Uterus (tissue), 4 donors: ENCODE data around the gene ELK4. TPM values are rescaled to one million over a fixed set of nuclear protein-coding genes. Genes with fewer than 3 reads are reported as not detected.

Source experiments
- DNase-seq, 2 donors: peaks; one replicate each; pipeline ENCODE4 v3.0.0-alpha.2; 2019 to 2020
- H3K27ac ChIP-seq, 2 donors: fragments of 200-600 bp; sonication (generic); 1 replicate in 1 of 2; 2 replicates in 1 of 2; pipeline ENCODE4 v1.5.1; 2016 to 2018
- H3K27me3 ChIP-seq, 2 donors: fragments of 200-600 bp; sonication (generic); one replicate each; pipeline ENCODE4 v1.5.1; 2018 to 2019; ENCODE audit warnings: control low read depth in 1 of 2
- H3K36me3 ChIP-seq, 2 donors: fragments of 200-600 bp; sonication (generic); one replicate each; pipeline ENCODE4 v1.5.1; 2019; ENCODE audit warnings: control low read depth in 1 of 2
- H3K4me1 ChIP-seq, 2 donors: fragments of 200-600 bp; sonication (generic); one replicate each; pipeline ENCODE4 v1.5.1; 2018 to 2019; ENCODE audit warnings: control low read depth in 1 of 2
- H3K4me3 ChIP-seq, 2 donors: fragments of 200-600 bp; sonication (generic); 1 replicate in 1 of 2; 2 replicates in 1 of 2; pipeline ENCODE4 v1.5.1; 2018 to 2019; ENCODE audit warnings: mild to moderate bottlenecking in 1 of 2
- H3K9me3 ChIP-seq, 2 donors: fragments of 200-600 bp; sonication (generic); one replicate each; pipeline ENCODE4 v1.5.1; 2019; ENCODE audit warnings: control low read depth in 1 of 2
- CTCF ChIP-seq, 4 experiments: fragments of 200-600 bp in 2 of 4; fragments of 450-650 bp in 2 of 4; sonication (generic) in 2 of 4; IDR thresholded peaks; one replicate each; pipeline ENCODE4 v1.5.1; 2016 to 2019; ENCODE audit warnings: antibody characterized with exemption in 4 of 4, mild to moderate bottlenecking in 2 of 4, moderate library complexity in 1 of 4
- POLR2A ChIP-seq, 2 donors: fragments of 450-650 bp; IDR thresholded peaks; one replicate each; pipeline ENCODE4 v1.6.1; 2016; ENCODE audit warnings: antibody characterized with exemption in 2 of 2, mild to moderate bottlenecking in 1 of 2, moderate library complexity in 1 of 2
- intact Hi-C: fragments of 100-400 bp; cut with DNase I; formaldehyde crosslinking; loops from one replicate; pipeline ENCODE4 v1.15.1; 2023; ENCODE audit warnings: low total_unique reads
- total RNA-seq, 4 donors: library from RNA; depleted of rRNA in 3 of 4; stranded (reverse); fragments of >200 nt in 3 of 4; gene quantifications; one replicate each; pipeline versions ENCODE4 v1.1.0 to v1.2.4, GENCODE V29; 2014 to 2023
- donor health status: DM: yes; HTN: yes; CAD: no.

ELK4 gene
- total RNA-seq, 4 donors from 2014 or later, result 17.9 to 97.7 (median 26.7) TPM

GRCh38 chr1:205677167-205677566, 45.4 kb upstream of the ELK4 start:
- Histone ChIP-seq H3K36me3 (no peaks in the 10 kb centered on the region), H3K9me3 (no peaks in the 10 kb centered on the region), H3K4me1 (peaks cover 0 to 7% of the 10 kb centered on the region in 2 donors), H3K27me3 (no peaks in the 10 kb centered on the region), H3K4me3 (no peak overlapping the region), H3K27ac (peak overlapping the region in 1 of 2 donors; percentile 0)
- intact Hi-C loops, result no loop called here
- no peak for TF ChIP-seq POLR2A (IDR thresholded peaks at IDR 0.05)
- no peak for TF ChIP-seq CTCF (IDR thresholded peaks at IDR 0.05)
- no peak for DNase-seq

- Histone ChIP-seq H3K9me3 (no peaks in the 10 kb centered on the region), H3K27ac (peak overlapping the region in 1 of 2 donors; percentile 0), H3K27me3 (no peaks in the 10 kb centered on the region), H3K4me3 (no peak overlapping the region), H3K36me3 (no peaks in the 10 kb centered on the region), H3K4me1 (peaks cover 0 to 7% of the 10 kb centered on the region in 2 donors)
- no peak for TF ChIP-seq CTCF (IDR thresholded peaks at IDR 0.05)
- TF ChIP-seq POLR2A (IDR thresholded peaks at IDR 0.05), result no peak
- intact Hi-C loops, result no loop called here
- no peak for DNase-seq
These were observed 44.8 kb upstream of the ELK4 start for GRCh38 chr1:205676597-205676996.

- H3K27ac ChIP-seq, result no peak overlapping the region
- H3K27me3 ChIP-seq, result no peaks in the 10 kb centered on the region
- H3K4me1 ChIP-seq, result peaks cover 0 to 7% of the 10 kb centered on the region in 2 donors
- TF ChIP-seq POLR2A (IDR thresholded peaks at IDR 0.05) (no peak), CTCF (IDR thresholded peaks at IDR 0.05) (no peak)
- no peaks in the 10 kb centered on the region for H3K36me3 ChIP-seq
- H3K9me3 ChIP-seq, result no peaks in the 10 kb centered on the region
- intact Hi-C loops, result no loop called here
- no peak overlapping the region for H3K4me3 ChIP-seq
- DNase-seq, result no peak
These were observed 44.2 kb upstream of the ELK4 start for GRCh38 chr1:205676002-205676401.

GRCh38 chr1:205675247-205675646, 43.4 kb upstream of the ELK4 start:
- intact Hi-C loops, result no loop called here
- no peak for DNase-seq
- TF ChIP-seq POLR2A (IDR thresholded peaks at IDR 0.05), result no peak
- H3K4me1 ChIP-seq, result peaks cover 0 to 7% of the 10 kb centered on the region in 2 donors
- H3K27me3 ChIP-seq, result no peaks in the 10 kb centered on the region
- H3K4me3 ChIP-seq, result no peak overlapping the region
- H3K9me3 ChIP-seq, result no peaks in the 10 kb centered on the region
- no peak overlapping the region for H3K27ac ChIP-seq
- H3K36me3 ChIP-seq, result no peaks in the 10 kb centered on the region

GRCh38 chr1:205672970-205673369, 41.2 kb upstream of the ELK4 start:
- Histone ChIP-seq H3K36me3 (no peaks in the 10 kb centered on the region), H3K27ac (no peak overlapping the region), H3K9me3 (no peaks in the 10 kb centered on the region), H3K4me3 (no peak overlapping the region), H3K4me1 (no peaks in the 10 kb centered on the region), H3K27me3 (no peaks in the 10 kb centered on the region)
- intact Hi-C loops, result no loop called here
- TF ChIP-seq POLR2A (IDR thresholded peaks at IDR 0.05) (no peak), CTCF (IDR thresholded peaks at IDR 0.05) (no peak)
- no peak for DNase-seq

GRCh38 chr1:205672395-205672889, 40.6 kb upstream of the ELK4 start:
- Histone ChIP-seq H3K4me3 (no peak overlapping the region), H3K4me1 (no peaks in the 10 kb centered on the region), H3K27me3 (no peaks in the 10 kb centered on the region)

More at GRCh38 chr1:205672395-205672889, 40.6 kb upstream of the ELK4 start:
- TF ChIP-seq POLR2A (IDR thresholded peaks at IDR 0.05), result no peak
- no peak for TF ChIP-seq CTCF (IDR thresholded peaks at IDR 0.05)
- H3K36me3 ChIP-seq, result no peaks in the 10 kb centered on the region
- no peaks in the 10 kb centered on the region for H3K9me3 ChIP-seq
- intact Hi-C loops, result no loop called here
- H3K27ac ChIP-seq, result no peak overlapping the region
- no peak for DNase-seq
